Measurements from ENCODE around the gene LINGO3. TPM values are rescaled to one million over a fixed set of nuclear protein-coding genes. Genes with fewer than 3 reads are reported as not detected.
A peak's percentile ranks its signal among the peaks of the same experiment; 100 is the strongest.
"Not testable (repeated sequence)": the region's sequence is repeated elsewhere in the genome, so short reads cannot be mapped to it uniquely, and the experiment has no call there.

The LINGO3 gene
- total and polyA plus RNA-seq, 3 donors from 2014 or later, result 0.45 to 3.5 (median 2.1) TPM

DNA sequence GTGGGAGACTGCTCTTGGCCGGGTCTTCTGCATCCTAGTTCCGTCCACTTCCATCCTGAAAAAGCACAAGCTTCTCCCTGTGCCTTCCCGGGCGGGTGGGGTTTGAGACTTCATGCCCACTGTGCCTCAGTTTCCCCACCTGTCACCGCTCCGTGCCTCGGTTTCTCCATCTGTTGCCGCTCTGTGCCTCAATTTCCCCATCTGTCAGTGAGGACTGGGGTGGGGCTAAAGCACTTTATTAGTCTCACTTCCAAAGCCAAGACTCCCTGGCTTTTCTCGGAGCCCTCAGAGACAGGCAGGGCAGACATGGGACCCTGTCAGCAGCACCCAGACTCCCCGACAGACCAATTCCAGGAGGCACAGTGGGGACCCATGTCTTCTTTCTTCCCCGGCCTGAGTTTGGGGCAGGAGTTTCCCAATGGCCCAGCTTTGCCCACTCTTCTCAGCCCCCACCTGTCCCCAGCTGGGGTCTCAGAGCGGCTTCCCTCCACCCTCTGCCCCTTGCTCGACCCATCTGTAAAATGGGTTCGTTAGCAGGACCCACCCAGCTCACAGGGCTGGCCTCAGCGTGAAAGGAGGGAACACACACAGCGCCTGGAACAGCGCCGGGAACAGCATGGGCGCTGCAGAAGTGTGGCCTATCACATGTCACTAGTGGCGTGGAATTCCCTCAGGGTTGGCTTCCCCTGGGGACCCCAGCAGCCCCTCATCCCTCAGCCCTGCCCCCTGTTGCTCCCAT lies 21.4 kb downstream of the LINGO3 start:
- Histone ChIP-seq H3K36me3 (ENCODE audit: low read depth, missing control alignments) (no peaks in the 10 kb centered on the region), H3K4me3 (no peak overlapping the region), H3K27me3 (no peaks in the 10 kb centered on the region), H3K4me1 (peaks cover 18% of the 10 kb centered on the region), H3K27ac (no peak overlapping the region), H3K9me3 (no peaks in the 10 kb centered on the region)
- intact Hi-C loops (cut with DNase I; ENCODE audit: low total_unique reads), result no loop called here
- no peak for TF ChIP-seq POLR2A (IDR thresholded peaks at IDR 0.05)
- TF ChIP-seq, protein P1, sequence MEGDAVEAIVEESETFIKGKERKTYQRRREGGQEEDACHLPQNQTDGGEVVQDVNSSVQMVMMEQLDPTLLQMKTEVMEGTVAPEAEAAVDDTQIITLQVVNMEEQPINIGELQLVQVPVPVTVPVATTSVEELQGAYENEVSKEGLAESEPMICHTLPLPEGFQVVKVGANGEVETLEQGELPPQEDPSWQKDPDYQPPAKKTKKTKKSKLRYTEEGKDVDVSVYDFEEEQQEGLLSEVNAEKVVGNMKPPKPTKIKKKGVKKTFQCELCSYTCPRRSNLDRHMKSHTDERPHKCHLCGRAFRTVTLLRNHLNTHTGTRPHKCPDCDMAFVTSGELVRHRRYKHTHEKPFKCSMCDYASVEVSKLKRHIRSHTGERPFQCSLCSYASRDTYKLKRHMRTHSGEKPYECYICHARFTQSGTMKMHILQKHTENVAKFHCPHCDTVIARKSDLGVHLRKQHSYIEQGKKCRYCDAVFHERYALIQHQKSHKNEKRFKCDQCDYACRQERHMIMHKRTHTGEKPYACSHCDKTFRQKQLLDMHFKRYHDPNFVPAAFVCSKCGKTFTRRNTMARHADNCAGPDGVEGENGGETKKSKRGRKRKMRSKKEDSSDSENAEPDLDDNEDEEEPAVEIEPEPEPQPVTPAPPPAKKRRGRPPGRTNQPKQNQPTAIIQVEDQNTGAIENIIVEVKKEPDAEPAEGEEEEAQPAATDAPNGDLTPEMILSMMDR (IDR thresholded peaks at IDR 0.05), result no peak
- no peak for DNase-seq
- 90 to 91% methylated on average over 20 of the region's 20 CpGs for WGBS, 2 donors

GRCh38 chr19:2283835-2284507 lies 24.0 kb downstream of the LINGO3 start:
- no peak overlapping the region for H3K27ac ChIP-seq
- no peak for DNase-seq
- no peak overlapping the region for H3K4me3 ChIP-seq
- H3K27me3 ChIP-seq, result no peaks in the 10 kb centered on the region
- no peak for TF ChIP-seq POLR2A (IDR thresholded peaks at IDR 0.05)
- TF ChIP-seq, protein P1 (IDR thresholded peaks at IDR 0.05), result no peak
- H3K36me3 ChIP-seq (ENCODE audit: low read depth, missing control alignments), result no peaks in the 10 kb centered on the region
- 94% methylated on average over 8 of the region's 8 CpGs for WGBS, 2 donors
- intact Hi-C loops (cut with DNase I; ENCODE audit: low total_unique reads), result no loop called here
- H3K9me3 ChIP-seq, result no peaks in the 10 kb centered on the region
- peaks cover 13% of the 10 kb centered on the region for H3K4me1 ChIP-seq

GRCh38 chr19:2282862-2283237 lies 25.1 kb downstream of the LINGO3 start:
- TF ChIP-seq, protein P1 (IDR thresholded peaks at IDR 0.05), result no peak
- no peak for TF ChIP-seq POLR2A (IDR thresholded peaks at IDR 0.05)
- intact Hi-C loops (cut with DNase I; ENCODE audit: low total_unique reads), result no loop called here
- H3K9me3 ChIP-seq, result no peaks in the 10 kb centered on the region
- no peak for DNase-seq
- no peak overlapping the region for H3K27ac ChIP-seq
- H3K36me3 ChIP-seq (ENCODE audit: low read depth, missing control alignments), result no peaks in the 10 kb centered on the region
- peaks cover 13% of the 10 kb centered on the region for H3K4me1 ChIP-seq
- no peaks in the 10 kb centered on the region for H3K27me3 ChIP-seq
- 76 to 85% methylated on average over 7 to 11 of the region's 11 CpGs for WGBS, 2 donors
- no peak overlapping the region for H3K4me3 ChIP-seq

- intact Hi-C loops (cut with DNase I; ENCODE audit: low total_unique reads), result no loop called here
- TF ChIP-seq, protein P1 (IDR thresholded peaks at IDR 0.05), result no peak
- no peak for TF ChIP-seq POLR2A (IDR thresholded peaks at IDR 0.05)
- H3K27ac ChIP-seq, result peak within 1 kb of the TSS; percentile 45 to 50
- no peaks in the 10 kb centered on the region for H3K9me3 ChIP-seq
- H3K36me3 ChIP-seq (ENCODE audit: low read depth, missing control alignments), result no peaks in the 10 kb centered on the region
- peaks cover 14% of the 10 kb centered on the region for H3K4me1 ChIP-seq
- DNase-seq, result peak; percentile 78
- 32 to 42% methylated on average over 34 to 40 of the region's 41 CpGs for WGBS, 2 donors
- no peaks in the 10 kb centered on the region for H3K27me3 ChIP-seq
- peak within 1 kb of the TSS in 1 of 2 donors; percentile 15 for H3K4me3 ChIP-seq
Measured at GRCh38 chr19:2282062-2282861, 25.7 kb downstream of the LINGO3 start, which contains the start of gene PEAK3. Gene PEAK3 (minus strand): TSS chr19:2282175. CDS start chr19:2280931, 1,244 bp downstream.

- Histone ChIP-seq H3K4me3 (peak overlapping the region in 1 of 2 donors; percentile 15), H3K27ac (peak overlapping the region; percentile 9 to 45), H3K4me1 (peaks cover 22% of the 10 kb centered on the region)
- H3K9me3 ChIP-seq; DNase-seq; H3K27me3 ChIP-seq; intact Hi-C loops (cut with DNase I; ENCODE audit: low total_unique reads); H3K36me3 ChIP-seq (ENCODE audit: low read depth, missing control alignments): not testable (repeated sequence)
- 39 to 42% methylated on average over 10 to 12 of the region's 16 CpGs for WGBS, 2 donors
Measured at GRCh38 chr19:2281265-2282061, 26.5 kb downstream of the LINGO3 start.

Measured in testis (tissue), 3 donors.